H1 (cell line): Measurements from ENCODE around the gene SELENOI.

Experiments
- BCL11A ChIP-seq, 2 experiments: IDR thresholded peaks; one replicate each; pipeline ENCODE4 v1.6.1; 2011; ENCODE audit warnings: low read depth in 2 of 2, low read length in 2 of 2, mild to moderate bottlenecking in 2 of 2
- CTCF ChIP-seq, 3 experiments: IDR thresholded peaks; 1 replicate in 2 of 3; 2 replicates in 1 of 3; pipeline versions ENCODE4 v1.5.1 to v1.6.1; 2011; ENCODE audit warnings: low read length in 3 of 3, mild to moderate bottlenecking in 3 of 3, inconsistent platforms in 2 of 3, low read depth in 1 of 3, moderate library complexity in 1 of 3; ENCODE audit not compliant: insufficient read depth in 1 of 3; ENCODE audit errors: control extremely low read depth in 1 of 3
- FOSL1 ChIP-seq: IDR thresholded peaks from 2 replicates; pipeline ENCODE4 v1.6.1; 2011; ENCODE audit warnings: mild to moderate bottlenecking, low read depth, low read length, moderate library complexity; ENCODE audit not compliant: insufficient read depth
- POLR2A ChIP-seq, 2 experiments: IDR thresholded peaks; 1 replicate in 1 of 2; 2 replicates in 1 of 2; pipeline ENCODE4 v1.6.1; 2011; ENCODE audit warnings: low read depth in 2 of 2, low read length in 2 of 2, mild to moderate bottlenecking in 2 of 2; ENCODE audit errors: control extremely low read depth in 1 of 2
- SP1 ChIP-seq: IDR thresholded peaks from 2 replicates; pipeline ENCODE4 v1.6.1; 2011; ENCODE audit warnings: low read depth, low read length

DNA sequence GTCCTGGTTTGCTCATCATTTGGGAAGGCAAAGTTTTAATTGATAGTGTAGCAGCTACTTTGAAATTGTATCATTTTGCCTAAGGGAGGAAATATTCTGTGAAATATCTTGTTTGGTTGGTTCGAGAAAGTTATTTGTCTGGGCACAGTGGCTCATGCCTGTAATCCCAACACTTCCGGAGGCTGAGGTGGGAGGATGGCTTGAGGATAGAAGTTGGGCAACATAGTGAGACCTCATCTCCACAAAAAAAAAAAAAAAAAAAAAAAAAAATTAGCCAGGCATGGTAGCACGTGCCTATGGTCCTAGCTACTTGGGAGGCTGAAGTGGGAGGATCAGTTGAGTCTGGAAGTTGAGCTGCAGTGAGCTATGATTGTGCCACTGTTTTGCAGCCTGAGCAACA is 3.7 kb downstream of the SELENOI start:
- TF ChIP-seq SP1 (no peak), FOSL1 (no peak), CTCF (IDR thresholded peaks at IDR 0.05; ENCODE audit: control extremely low read depth in 1 of 3, insufficient read depth in 1 of 3, low read depth in 1 of 3, low read length in 3 of 3) (no peak), POLR2A (IDR thresholded peaks at IDR 0.05; ENCODE audit: control extremely low read depth in 1 of 2, low read depth in 2 of 2, low read length in 2 of 2) (no peak), BCL11A (IDR thresholded peaks at IDR 0.05; ENCODE audit: low read depth in 2 of 2, low read length in 2 of 2) (no peak)
